Activated T-cell treated with anti-CD3 and anti-CD28 coated beads for 48 hours (primary cell): ENCODE data around the gene ZNF223.

ENCODE experiments used
- DNase-seq: peaks from one replicate; pipeline ENCODE4 v3.0.0-alpha.2; 2020; ENCODE audit warnings: low read depth

Gene ZNF223

DNA sequence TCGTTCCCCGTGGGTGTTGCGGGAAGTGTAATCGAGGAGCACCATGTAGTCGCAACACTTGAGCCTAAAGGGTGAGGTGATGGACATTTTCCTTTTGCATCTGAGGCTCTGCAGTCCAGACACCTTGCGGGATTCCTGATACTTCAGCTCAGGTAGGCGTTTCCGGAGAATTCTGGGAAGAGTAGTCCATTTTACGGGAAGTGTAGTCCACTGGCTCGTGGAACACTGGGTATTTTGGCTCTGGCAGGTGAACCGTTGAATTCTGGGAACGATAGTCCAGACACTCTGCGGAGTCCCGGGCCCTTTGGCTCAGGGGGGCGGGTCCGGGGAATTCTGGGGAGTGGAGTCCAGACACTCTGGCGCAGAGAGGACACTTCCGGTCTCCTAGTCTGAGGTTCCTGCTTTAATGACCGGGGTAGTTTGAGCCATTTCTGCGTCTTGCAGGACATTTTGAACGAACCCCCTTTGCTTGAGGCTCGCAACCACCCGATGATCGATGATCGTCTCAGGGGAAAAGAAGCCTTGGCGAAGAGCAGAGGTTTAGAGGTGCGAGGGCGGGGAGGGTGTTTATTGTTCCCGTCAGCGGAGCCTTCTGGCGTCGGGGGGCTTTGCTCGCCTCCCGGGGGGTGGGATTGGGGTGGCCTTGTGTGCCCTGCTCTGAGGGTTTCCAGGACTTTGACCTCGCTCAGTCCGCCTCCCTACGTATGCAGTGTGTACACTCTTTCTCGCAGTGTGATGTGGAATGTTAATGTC, at the start of gene ZNF223:
TSS of gene ZNF223 (plus strand) at position 387 of the 753 bp plus-strand sequence. CDS start 3,141 bp downstream, outside the sequence.
- no peak for DNase-seq

DNA sequence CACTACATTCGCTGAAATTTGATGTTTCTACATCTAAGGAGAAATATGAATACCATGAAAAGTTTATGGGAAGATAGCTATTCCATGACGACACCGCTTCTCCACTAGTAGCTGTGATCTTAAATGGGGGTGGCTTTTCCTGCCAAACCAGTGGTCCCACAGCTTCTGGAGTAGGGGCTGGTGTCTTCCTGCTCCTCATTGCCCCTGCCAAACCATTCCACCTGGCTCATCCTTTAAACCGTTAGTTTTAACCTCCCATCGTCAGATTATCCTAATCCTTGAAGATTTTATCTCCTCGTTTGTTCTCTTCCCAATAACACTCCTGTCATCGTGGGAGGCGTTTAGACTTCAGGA, 49.6 kb upstream of the ZNF223 start:
- DNase-seq: no peak

DNA sequence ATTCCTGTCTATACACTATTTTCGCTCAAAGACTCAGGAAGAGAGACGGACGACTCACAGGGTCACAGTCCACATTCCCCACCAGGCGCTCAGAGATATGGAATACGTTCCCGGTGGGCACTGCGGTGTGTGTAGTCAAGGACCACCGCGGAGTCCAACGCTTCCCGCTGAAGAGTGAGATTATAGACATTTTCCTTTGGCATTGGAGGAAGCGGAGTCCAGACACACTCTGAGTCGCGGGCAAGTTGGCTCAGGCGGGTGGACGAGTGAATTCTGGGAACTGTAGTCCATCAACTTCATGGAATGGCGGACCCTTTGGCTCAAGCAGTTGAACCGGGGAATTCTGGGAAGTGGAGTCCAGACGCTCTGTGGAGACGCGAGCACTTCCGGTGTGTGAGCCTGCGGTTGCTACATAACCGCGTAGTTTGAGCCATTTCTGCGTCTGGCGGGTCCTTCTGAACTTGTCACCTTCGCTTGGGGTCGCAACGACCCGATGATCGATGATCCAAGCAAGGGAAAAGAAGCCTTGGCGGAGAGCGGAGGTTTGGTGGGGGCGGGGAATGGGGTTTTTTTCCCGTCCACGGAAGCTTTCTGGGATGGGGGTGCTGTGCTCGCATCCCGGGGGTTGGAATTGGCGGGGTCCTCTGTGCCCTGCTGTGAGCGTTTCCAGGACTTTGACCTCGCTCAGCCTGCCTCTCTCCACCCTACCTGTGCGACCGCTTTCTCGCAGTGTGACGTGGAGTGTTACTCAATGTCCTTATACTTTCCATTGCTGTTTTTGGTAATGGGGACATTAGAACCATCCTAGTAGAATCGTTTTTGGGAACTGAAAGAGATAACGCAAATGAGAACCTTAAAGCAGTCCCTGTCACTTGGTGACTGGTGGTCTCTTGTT, 49.0 kb upstream of the ZNF223 start, which contains the start of gene ZNF230:
TSS of gene ZNF230 (plus strand) at position 392 of the 895 bp plus-strand sequence. CDS start 4,122 bp downstream, outside the sequence.
- peak; percentile 70 for DNase-seq

DNA sequence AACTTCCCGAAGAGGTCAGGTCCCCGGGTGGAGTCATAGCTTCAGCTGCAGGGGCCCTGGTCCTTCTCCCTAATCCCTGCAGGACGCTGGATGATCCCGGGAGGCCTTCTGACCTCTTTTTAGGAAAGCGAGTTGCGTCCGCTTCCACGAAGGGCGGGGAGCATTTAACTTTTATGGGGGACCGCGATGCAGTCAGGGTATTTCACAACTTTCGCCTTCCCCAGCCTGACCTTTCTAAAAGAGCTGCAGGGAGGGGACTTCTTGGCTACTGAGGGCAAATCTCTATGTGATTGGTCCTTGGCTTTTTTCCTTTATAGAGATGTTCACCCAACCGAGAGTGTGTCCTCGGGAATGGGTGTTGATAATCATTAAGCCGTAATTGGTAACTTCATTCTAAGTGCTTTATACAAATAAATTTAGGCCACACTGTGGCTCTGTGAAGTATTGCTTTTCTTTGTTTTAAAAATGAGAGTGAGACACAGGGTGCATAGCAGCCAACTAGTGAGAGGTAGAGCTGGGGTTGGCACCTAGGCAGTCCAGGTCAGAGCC, 48.3 kb upstream of the ZNF223 start:
- DNase-seq: no peak

DNA sequence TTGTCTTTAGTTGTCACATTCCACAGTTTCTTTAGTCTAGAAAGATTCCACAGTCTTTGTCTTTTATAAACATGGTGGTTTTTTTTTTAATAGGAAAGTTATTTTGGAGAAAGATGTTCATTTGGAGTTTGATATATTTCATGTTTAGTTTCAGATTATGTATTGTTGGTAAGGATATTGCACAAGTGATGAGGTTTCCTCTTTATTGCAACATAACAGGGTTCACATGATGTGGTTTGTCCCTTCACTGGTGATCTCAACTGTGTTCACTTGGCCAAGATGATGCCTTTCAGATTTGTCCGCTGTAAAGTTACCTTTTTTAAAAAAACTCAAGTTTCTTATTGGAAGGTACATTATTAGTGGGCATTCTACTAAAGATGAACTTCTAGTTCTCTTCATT, 45.9 kb upstream of the ZNF223 start:
- DNase-seq: no peak

DNA sequence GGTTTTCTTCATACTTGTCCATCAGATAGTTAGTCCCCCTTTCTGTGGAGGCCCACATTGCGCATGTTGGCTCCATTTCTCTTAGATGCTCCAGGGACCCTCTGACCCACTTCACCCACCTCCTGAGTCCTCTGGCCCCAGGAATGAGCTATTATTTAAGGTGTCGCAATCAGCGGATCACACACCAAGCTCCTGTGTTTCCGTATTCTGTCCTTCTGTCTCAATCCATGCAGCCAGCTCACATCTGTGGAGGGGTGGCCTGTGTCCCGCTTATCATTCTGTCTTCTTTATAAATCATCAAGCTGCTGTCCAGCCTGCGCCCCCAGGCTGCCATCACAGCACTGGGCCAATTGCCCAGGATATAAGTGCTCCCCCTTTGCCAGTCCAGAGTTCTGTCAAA, 44.4 kb upstream of the ZNF223 start:
- DNase-seq: no peak

DNA sequence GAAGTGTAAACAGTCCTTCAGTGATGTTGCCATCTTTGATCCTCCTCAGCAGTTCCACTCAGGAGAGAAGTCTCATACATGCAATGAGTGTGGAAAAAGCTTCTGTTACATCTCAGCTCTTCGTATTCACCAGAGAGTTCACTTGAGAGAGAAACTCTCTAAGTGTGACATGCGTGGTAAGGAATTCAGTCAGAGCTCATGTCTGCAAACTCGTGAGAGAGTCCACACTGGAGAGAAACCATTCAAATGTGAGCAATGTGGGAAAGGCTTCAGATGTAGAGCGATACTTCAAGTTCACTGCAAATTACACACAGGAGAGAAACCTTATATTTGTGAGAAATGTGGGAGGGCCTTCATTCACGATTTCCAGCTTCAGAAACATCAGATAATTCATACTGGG, 41.4 kb upstream of the ZNF223 start:
- DNase-seq: no peak

DNA sequence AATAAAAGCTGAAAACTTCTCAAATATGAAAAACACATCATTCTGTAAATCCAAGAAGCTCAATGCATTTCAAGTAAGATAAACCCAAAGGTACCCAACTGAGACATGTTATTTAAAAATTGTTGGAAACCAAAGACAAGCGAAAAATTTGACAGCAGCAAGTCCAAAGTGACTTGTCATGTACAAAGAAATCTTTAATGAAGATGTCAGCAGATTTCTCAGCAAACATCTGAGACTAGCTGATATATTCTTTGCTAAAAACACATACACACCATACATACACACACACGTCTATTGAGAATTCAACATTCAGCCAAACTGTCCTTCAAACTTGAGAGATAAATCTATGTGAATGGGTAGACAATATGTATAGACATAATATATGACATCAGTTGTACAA, 32.3 kb upstream of the ZNF223 start:
- no peak for DNase-seq

DNA sequence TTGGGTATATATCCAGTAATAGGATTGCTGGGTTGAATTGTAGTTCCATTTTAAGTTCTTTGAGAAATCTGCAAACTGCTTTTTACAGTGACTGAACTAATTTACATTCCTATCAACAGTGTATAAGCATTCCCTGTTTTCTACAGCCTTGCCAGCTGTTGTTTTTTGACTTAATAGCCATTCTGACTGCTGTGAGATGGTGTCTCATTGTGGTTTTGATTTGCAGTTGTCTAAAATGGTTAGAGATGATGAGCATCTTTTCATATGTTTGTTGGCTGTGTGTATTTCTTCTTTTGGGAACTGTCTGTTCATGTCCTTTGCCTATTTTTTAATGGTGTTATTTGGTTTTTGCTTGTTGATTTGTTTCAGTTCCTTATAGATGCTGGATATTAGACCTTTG, 30.6 kb upstream of the ZNF223 start:
- DNase-seq: no peak

DNA sequence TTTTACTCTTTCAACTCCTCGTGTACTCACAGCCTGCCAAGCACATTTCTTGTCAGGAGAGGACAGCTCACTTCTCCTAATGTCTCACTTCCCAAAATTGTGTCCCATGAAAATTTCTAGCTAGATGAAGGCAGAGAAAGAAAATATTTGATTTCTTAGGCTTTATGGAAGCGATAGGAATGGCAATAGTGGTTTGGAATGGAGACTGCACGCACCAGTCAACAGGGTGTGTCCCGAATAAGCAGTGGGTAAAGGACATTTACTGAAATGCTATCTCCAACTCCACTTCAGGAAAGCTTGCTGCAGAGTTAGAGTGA, 27.0 kb upstream of the ZNF223 start:
- DNase-seq: no peak

DNA sequence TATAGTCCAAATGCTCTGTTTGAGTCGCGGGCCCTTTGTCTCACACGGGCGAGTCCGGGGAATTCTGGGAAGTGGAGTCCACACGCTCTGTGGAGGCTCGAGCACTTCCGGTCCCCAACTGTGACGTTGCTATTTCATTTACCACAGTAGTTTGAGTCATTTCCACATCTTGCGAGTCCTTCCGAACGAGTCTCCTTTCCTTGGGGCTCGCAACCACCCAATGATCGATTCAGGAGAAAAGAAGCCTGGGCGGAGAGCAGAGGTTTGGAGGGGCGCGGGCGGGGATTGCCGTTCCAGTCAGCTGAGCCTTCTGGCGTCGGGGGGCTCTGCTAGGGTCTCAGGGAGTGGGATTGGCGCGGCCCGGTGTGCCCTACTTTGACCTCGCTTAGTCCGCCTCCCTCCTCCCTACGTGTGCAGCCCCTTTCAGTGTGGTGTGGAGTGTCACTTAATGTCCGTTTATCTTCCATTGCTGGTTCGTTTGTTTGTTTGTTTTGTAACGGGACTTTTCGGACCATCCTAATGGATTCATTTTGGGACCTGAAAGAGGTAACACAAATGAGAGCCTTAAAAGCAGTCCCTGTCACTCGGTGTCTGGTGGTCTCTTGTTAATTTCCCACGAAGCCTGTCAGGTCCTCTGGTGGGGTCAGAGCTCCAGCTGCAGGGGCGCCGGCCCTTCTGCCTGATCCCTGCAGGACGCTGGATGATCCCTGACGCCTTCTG, 26.5 kb upstream of the ZNF223 start, which contains the start of gene ZNF222:
TSS of gene ZNF222 (plus strand) at position 163 of the 720 bp plus-strand sequence. CDS start at position 221, 58 bp downstream.
- peak; percentile 64 for DNase-seq

DNA sequence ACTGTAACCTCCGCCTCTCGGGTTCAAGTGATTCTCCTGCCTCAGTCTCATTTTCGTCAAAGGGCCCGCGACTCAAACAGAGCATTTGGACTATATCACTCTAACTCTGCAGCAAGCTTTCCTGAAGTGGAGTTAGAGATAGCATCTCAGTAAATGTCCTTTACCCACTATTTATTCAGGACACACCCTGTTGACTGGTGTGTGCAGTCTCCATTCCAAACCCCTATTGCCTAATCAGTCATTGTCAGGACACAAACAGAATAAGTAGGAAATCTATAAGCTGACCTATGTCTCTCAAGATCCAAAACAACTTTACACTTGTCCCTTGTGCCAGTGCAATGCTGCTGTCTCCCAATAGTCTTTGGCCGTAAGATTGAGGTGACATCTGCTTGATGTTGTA, 25.2 kb upstream of the ZNF223 start:
- no peak for DNase-seq

DNA sequence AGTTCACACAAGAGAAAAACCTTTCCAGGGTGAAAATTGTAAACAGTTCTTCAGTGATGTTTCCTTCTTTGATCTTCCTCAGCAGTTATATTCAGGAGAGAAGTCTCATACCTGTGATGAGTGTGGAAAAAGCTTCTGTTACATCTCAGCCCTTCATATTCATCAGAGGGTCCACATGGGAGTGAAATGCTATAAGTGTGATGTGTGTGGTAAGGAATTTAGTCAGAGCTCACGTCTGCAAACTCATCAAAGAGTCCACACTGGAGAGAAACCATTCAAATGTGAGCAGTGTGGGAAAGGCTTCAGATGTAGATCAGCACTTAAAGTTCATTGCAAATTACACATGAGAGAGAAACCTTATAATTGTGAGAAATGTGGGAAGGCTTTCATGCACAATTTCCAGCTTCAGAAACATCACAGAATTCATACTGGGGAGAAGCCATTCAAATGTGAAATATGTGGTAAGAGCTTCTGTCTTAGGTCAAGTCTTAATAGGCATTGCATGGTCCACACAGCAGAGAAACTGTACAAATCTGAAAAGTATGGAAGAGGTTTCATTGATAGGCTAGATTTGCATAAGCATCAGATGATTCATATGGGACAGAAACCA, 19.7 kb upstream of the ZNF223 start:
- no peak for DNase-seq

DNA sequence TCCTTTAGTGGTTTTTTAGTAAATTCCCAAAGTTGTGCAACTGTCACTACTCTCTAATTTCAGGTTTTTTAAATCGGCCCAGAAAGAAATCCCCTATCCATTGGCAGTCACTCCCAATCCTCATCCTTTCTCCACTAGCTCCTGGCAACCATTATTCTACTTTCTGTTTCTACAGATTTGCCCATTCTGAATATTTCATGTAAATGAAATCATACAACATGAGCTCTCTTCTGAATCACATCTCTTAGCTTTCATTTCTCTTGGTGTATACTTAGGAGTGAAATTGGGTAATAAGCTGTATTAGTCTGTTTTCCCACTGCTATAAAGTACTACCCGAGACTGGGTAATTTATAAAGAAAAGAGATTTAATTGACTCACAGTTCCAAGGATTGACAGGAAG, 9.7 kb upstream of the ZNF223 start:
- DNase-seq: no peak

DNA sequence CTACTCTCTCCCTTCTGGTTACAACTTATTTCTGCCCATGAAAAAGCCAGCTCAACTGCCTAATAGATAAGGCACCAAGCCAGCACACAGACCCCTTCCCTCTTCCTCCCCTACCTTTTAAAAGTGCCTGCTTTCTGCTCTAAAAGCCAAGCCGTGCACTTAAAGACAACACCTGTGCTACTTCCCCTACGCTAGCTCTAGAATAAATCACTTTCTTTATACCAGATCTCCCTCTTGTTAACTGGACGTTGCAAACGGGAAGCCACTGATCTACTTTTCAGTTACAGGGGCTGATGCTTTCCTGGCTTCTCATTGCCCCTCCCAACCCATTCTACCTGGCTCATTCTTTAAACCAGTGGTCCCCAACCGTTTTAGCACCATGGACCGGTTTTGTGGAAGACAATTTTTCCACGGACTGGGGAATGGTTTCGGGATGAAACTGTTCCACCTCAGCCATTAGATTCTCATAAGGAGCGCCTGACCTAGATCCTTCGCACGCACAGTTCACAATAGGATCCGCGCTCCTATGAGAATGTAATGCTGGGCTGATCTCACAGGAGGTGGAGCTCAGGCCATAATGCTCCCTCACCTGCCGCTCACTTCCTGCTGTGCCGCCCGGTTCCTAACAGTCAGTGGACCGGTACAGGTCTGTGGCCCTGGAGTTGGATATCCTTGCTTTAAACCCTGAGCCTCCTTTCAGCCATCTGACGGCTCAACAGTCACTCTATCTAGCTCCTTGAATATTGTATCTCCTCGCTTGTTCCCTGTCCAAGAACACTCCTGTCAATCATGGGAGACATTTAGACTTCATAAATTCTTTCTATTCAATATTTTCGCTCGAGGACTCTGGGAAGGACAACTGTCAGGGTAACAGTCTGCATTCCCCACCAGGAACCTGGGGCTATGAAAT, 841 bp upstream of the ZNF223 start:
- no peak for DNase-seq

DNA sequence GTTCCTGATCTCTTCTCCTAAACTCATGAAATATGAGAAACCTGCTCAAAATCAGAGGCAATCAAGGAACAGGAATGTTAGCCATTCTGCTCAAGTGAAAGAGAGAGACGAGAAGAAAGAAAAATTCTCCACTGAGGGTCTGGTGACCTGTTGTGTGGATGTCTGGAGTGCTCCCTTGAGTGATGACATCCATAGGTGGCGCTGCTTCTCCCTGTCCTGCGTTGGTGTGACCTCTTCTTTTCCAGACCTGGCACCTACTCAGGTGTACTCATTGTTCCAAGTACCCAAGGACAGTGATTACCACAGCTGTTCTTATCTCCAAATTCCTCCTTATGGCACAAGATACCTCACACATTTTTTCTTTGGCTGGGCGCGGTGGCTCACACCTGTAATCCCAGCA, 4.0 kb downstream of the ZNF223 start:
- no peak for DNase-seq

DNA sequence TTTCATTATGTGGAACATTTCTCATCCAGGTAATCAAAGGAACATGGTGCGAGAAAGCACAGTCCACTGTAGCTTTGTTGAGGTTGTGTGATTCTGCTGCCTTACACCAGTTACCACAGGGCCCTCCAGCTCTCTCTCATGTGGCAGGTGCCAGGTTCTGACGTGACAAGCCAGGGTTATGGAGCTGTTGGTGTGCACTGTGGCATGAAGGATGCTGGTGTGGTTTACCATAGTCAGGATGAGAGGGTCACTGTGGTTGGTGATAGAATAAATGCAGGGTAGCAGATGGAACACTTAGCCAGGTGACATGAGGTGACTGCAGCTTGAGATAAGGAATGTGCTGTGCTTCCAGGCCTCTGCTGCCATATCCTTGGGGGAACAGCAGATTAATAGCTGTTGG, 7.4 kb downstream of the ZNF223 start:
- no peak for DNase-seq

DNA sequence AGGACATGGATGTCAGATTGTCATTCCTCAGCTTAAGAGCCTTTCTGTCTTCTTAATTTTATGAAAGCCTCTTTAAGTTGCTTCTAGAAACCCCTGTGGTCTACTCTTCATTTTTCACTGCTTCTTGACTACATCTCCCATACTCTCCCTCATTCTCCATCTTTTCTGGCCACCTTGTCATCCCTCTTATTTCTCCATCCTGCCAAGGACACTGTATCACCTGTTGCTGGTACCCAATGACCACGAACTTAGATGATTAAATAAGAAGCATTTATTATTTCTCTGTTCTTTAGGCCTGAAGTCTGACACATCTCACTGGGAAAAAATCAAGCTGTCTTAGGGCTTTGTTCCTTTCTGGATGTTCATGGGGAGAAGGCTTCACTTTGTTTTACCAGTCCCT, 9.2 kb downstream of the ZNF223 start:
- DNase-seq: no peak

DNA sequence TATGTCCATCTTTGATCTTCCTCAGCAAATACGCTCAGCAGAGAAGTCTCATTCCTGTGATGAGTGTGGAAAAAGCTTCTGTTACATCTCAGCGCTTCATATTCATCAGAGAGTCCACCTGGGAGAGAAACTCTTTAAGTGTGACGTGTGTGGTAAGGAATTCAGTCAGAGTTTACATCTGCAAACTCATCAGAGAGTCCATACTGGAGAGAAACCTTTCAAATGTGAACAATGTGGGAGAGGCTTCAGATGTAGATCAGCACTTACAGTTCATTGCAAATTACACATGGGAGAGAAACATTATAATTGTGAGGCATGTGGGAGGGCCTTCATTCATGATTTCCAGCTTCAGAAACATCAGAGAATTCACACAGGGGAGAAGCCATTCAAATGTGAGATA, 14.5 kb downstream of the ZNF223 start:
- no peak for DNase-seq

DNA sequence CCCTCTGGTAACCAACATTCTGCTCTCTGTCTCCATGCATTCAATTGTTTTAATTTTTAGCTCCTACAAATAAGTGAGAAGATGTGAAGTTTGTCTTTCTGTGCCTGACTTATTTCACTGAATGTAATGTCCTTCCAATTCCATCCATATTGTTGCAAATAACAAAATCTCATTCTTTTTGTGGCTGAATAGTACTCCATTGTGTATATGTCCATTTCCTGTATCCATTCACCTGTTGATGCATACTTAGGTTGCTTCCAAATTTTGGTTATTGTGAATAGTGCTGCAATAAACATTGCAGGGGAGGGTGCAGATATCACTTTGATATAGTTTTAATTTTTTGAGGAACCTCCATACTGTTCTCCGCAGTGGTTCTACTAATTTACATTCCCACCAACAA, 17.6 kb downstream of the ZNF223 start:
- DNase-seq: no peak
